Nephron progenitor cell (in vitro differentiated cells): ENCODE results near the gene INTS13.

ENCODE experiments used
- DNase-seq: peaks from one replicate; pipeline ENCODE4 v3.0.0; 2021
- H3K27ac Mint-ChIP-seq: 2 replicates; pipeline ENCODE4 v1.8.0; 2021; ENCODE audit warnings: mild to moderate bottlenecking, moderate library complexity, mixed read lengths
- H3K27me3 Mint-ChIP-seq: 2 replicates; pipeline ENCODE4 v1.8.0; 2021; ENCODE audit warnings: mild to moderate bottlenecking, low read depth, mixed read lengths; ENCODE audit not compliant: poor library complexity
- H3K36me3 Mint-ChIP-seq: 2 replicates; pipeline ENCODE4 v1.8.0; 2021; ENCODE audit warnings: low read depth, mixed read lengths
- H3K4me1 Mint-ChIP-seq: 2 replicates; pipeline ENCODE4 v1.8.0; 2021; ENCODE audit warnings: mixed read lengths
- H3K4me3 Mint-ChIP-seq: 2 replicates; pipeline ENCODE4 v1.8.0; 2021; ENCODE audit warnings: mild to moderate bottlenecking, moderate library complexity, mixed read lengths
- H3K9me3 Mint-ChIP-seq: 2 replicates; pipeline ENCODE4 v1.8.0; 2021; ENCODE audit warnings: mild to moderate bottlenecking, moderate library complexity, mixed read lengths
- TF ChIP-seq, protein P1 (sequence below): fragments of 200-600 bp; sonication (generic); IDR thresholded peaks from 2 replicates; pipeline ENCODE4 v1.5.0; 2021; ENCODE audit warnings: antibody characterized with exemption

Gene INTS13, protein sequence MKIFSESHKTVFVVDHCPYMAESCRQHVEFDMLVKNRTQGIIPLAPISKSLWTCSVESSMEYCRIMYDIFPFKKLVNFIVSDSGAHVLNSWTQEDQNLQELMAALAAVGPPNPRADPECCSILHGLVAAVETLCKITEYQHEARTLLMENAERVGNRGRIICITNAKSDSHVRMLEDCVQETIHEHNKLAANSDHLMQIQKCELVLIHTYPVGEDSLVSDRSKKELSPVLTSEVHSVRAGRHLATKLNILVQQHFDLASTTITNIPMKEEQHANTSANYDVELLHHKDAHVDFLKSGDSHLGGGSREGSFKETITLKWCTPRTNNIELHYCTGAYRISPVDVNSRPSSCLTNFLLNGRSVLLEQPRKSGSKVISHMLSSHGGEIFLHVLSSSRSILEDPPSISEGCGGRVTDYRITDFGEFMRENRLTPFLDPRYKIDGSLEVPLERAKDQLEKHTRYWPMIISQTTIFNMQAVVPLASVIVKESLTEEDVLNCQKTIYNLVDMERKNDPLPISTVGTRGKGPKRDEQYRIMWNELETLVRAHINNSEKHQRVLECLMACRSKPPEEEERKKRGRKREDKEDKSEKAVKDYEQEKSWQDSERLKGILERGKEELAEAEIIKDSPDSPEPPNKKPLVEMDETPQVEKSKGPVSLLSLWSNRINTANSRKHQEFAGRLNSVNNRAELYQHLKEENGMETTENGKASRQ

DNA sequence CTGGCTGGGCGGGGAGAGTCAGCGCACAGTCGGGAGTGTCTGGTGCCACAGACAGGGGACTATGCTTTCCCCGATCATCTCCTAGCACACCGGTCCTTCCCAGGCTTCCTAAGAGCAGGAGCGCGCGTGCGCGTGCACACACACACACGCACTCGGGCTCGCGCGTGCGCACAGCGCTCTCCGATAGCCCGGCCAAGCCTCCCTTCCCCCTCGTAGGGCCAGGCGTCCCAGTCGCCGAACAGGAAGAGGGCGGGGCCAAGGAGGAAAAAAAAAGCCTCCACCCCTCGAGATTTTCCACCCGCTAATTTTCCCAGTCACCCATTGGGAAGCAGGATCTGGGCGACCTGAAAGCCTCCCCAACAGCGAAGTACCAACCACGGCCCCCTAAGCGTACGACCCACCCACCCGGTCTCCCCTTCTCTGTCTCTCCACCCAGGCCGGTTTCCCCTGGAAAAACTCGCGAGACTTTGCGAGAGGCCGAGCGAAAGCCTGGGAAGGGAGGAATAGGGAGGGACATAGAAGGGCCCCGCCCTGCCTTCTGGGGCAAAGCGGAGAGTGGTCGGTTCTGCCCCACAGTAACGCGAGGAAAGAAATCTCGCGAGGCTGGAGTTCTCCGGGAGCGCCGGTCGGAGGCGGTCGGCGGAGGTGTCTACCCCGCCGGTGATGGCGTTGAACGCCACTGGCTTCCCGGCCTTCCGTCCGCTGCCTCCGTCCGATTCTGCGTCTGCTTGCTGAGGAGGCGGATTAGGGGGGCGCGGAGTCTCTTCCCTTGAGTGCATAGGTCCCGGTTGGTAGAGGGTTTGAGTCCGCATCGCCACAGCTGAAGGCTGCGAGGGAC lies at the start of gene INTS13, which contains the start of gene FGFR1OP2:
Gene INTS13, minus strand, starts transcription at position 119 of the 838 bp plus-strand sequence. CDS start 1,178 bp downstream, outside the sequence.
Gene FGFR1OP2, plus strand, starts transcription at position 608 of the 838 bp plus-strand sequence. CDS start 15,689 bp downstream, outside the sequence.
- Mint-ChIP-seq H3K27me3 (no peaks in the 10 kb centered on the region), H3K4me3 (peak within 1 kb of the TSS; percentile 95), H3K4me1 (peaks cover 54% of the 10 kb centered on the region), H3K27ac (peak within 1 kb of the TSS; percentile 100), H3K36me3 (peaks cover 33% of the 10 kb centered on the region), H3K9me3 (peaks cover 9% of the 10 kb centered on the region)
- TF ChIP-seq, protein P1, sequence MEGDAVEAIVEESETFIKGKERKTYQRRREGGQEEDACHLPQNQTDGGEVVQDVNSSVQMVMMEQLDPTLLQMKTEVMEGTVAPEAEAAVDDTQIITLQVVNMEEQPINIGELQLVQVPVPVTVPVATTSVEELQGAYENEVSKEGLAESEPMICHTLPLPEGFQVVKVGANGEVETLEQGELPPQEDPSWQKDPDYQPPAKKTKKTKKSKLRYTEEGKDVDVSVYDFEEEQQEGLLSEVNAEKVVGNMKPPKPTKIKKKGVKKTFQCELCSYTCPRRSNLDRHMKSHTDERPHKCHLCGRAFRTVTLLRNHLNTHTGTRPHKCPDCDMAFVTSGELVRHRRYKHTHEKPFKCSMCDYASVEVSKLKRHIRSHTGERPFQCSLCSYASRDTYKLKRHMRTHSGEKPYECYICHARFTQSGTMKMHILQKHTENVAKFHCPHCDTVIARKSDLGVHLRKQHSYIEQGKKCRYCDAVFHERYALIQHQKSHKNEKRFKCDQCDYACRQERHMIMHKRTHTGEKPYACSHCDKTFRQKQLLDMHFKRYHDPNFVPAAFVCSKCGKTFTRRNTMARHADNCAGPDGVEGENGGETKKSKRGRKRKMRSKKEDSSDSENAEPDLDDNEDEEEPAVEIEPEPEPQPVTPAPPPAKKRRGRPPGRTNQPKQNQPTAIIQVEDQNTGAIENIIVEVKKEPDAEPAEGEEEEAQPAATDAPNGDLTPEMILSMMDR = no peak
- peak; percentile 98 for DNase-seq

DNA sequence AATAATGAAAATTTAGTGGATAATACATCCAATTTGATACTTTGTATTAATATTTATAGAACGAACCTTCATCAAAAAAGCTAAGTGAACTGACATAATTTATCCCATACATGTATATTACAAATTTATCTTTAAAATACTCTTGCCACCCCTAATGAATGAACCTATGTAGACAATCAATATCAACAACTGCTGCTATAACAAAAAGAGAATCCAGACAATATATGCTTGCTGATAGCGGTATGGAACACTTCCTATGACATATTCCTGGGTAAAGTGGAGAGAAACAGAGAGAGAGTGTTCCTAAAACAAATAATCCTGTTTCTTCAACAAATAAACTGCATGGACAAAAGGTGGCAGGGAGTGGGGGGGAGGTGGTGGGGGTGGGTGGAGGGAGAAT lies 45.1 kb upstream of the INTS13 start:
- no peaks in the 10 kb centered on the region for H3K4me1 Mint-ChIP-seq
- peaks cover 3% of the 10 kb centered on the region for H3K9me3 Mint-ChIP-seq
- H3K4me3 Mint-ChIP-seq = no peak overlapping the region
- H3K36me3 Mint-ChIP-seq = peaks cover 47% of the 10 kb centered on the region
- TF ChIP-seq, protein P1 = no peak
- no peak for DNase-seq
- no peaks in the 10 kb centered on the region for H3K27me3 Mint-ChIP-seq
- no peak overlapping the region for H3K27ac Mint-ChIP-seq

DNA sequence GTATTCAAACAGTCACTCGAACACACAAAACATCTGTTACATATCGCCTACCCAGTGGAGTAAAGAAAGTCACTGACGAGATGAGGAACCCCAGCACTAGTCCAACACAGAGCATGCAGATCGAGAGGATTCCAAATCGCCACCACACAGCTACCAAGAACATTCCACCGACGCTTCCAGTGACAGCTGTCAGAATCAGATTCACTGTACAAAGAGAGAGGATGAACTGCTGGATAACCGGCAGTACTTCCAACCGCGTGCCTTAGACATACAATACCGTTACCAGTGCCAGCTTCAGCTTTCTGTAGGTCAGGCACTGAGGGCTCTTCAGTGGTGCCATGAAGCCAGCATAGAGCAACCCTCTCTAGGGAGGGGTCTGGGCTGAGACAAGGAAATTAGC lies 42.0 kb upstream of the INTS13 start:
- Mint-ChIP-seq H3K4me1 (peaks cover 4% of the 10 kb centered on the region), H3K4me3 (no peak overlapping the region), H3K27me3 (no peaks in the 10 kb centered on the region), H3K9me3 (no peaks in the 10 kb centered on the region), H3K36me3 (peaks cover 37% of the 10 kb centered on the region), H3K27ac (no peak overlapping the region)
- TF ChIP-seq, protein P1 = no peak
- DNase-seq = no peak

DNA sequence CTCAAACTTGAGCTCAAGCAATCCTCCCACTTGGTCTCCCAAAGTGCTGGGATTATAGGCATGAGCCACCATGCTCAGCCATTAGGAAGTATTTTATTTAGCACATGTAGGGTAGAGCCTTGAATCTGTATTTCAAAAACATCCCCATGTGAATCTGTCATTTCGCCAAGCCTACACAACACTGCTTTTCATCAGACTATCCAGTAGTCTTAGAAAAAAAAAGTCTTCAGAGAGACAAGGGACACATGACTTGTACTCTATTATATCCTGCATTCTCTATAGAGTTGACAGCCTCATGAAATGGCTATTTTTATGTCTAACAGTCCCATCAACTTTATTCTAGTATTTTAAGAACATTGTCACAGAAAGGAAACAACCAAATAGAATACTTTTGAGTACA lies 41.0 kb upstream of the INTS13 start:
- Mint-ChIP-seq H3K36me3 (peaks cover 39% of the 10 kb centered on the region), H3K27me3 (no peaks in the 10 kb centered on the region), H3K4me1 (peaks cover 4% of the 10 kb centered on the region), H3K4me3 (no peak overlapping the region), H3K27ac (no peak overlapping the region), H3K9me3 (no peaks in the 10 kb centered on the region)
- no peak for DNase-seq
- TF ChIP-seq, protein P1 = no peak

DNA sequence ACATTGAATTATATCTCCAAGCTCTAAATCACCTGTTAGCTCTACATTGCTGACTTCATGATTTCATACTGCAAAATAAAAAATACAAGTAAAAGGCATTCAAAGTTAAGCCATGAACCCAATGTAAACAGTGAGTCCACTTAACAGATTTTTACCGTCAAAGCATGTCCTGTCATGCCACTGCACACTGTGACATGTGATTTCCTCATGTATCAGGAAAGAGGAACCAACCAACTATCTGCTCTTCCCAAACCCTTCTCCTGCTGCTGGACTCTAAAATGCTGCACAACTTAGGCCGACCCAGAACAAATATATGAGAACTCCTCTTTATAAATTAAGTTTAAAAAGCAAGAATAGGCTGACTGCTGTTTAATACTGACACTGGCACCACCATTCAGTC lies 38.9 kb upstream of the INTS13 start:
- DNase-seq = no peak
- TF ChIP-seq, protein P1 = no peak
- Mint-ChIP-seq H3K27ac (no peak overlapping the region), H3K36me3 (peaks cover 30% of the 10 kb centered on the region), H3K27me3 (no peaks in the 10 kb centered on the region), H3K4me3 (no peak overlapping the region), H3K9me3 (no peaks in the 10 kb centered on the region), H3K4me1 (peaks cover 4% of the 10 kb centered on the region)
